HL-60 (cell line): ENCODE measurements around the gene TENT4B.

Experiments
- DNase-seq, 2 experiments: peaks; one replicate each; pipeline ENCODE4 v3.0.0-alpha.2; 2010 to 2020; ENCODE audit warnings: low read depth in 1 of 2, low spot score in 1 of 2
- H3K27ac ChIP-seq: fragments of 250-450 bp; sonication (Bioruptor Pico); replicated peaks from 2 replicates; pipeline ENCODE4 v1.5.1; 2020; ENCODE audit warnings: mild to moderate bottlenecking, moderate library complexity
- H3K27me3 ChIP-seq: fragments of 250-450 bp; sonication (Bioruptor Pico); 2 replicates; pipeline ENCODE4 v1.5.1; 2021; ENCODE audit warnings: mild to moderate bottlenecking, moderate library complexity; ENCODE audit not compliant: insufficient read depth, poor library complexity, severe bottlenecking
- H3K4me3 ChIP-seq: replicated peaks from 2 replicates; pipeline ENCODE4 v1.5.1; 2011; ENCODE audit warnings: mild to moderate bottlenecking, control low read depth, low read length; ENCODE audit not compliant: insufficient read depth
- CTCF ChIP-seq: IDR thresholded peaks from one replicate; pipeline ENCODE4 v1.5.1; 2011; ENCODE audit warnings: low read length, control low read depth, inconsistent platforms; ENCODE audit not compliant: insufficient read depth
- GABPA ChIP-seq: IDR thresholded peaks from 2 replicates; pipeline ENCODE4 v1.6.1; 2012; ENCODE audit warnings: low read depth
- POLR2AphosphoS5 ChIP-seq: IDR thresholded peaks from 2 replicates; pipeline ENCODE4 v1.6.1; 2012; ENCODE audit warnings: low read depth
- REST ChIP-seq: IDR thresholded peaks from 2 replicates; pipeline ENCODE4 v1.6.1; 2012; ENCODE audit warnings: low read depth; ENCODE audit not compliant: insufficient replicate concordance
- SPI1 ChIP-seq: IDR thresholded peaks from 2 replicates; pipeline ENCODE4 v1.6.1; 2012; ENCODE audit warnings: low read depth, mild to moderate bottlenecking, borderline replicate concordance

Gene TENT4B

GRCh38 chr16:50280932-50281331 lies 127.8 kb downstream of the TENT4B start:
- H3K4me3 ChIP-seq: no peak overlapping the region
- no peak for TF ChIP-seq POLR2AphosphoS5
- TF ChIP-seq REST: no peak
- no peak for TF ChIP-seq SPI1
- TF ChIP-seq GABPA: no peak
- TF ChIP-seq CTCF: no peak
- H3K27me3 ChIP-seq: no peaks in the 10 kb centered on the region
- DNase-seq: no peak
- H3K27ac ChIP-seq: peak overlapping the region; percentile 95
